TTC549 (cell line): ENCODE measurements around the gene METTL26.

ENCODE experiments used
- FAIRE-seq: peaks from 2 replicates; lab custom pipeline; 2012; peaks lifted over from hg19 to GRCh38; lab: Jason Lieb, UNC

Gene METTL26

DNA sequence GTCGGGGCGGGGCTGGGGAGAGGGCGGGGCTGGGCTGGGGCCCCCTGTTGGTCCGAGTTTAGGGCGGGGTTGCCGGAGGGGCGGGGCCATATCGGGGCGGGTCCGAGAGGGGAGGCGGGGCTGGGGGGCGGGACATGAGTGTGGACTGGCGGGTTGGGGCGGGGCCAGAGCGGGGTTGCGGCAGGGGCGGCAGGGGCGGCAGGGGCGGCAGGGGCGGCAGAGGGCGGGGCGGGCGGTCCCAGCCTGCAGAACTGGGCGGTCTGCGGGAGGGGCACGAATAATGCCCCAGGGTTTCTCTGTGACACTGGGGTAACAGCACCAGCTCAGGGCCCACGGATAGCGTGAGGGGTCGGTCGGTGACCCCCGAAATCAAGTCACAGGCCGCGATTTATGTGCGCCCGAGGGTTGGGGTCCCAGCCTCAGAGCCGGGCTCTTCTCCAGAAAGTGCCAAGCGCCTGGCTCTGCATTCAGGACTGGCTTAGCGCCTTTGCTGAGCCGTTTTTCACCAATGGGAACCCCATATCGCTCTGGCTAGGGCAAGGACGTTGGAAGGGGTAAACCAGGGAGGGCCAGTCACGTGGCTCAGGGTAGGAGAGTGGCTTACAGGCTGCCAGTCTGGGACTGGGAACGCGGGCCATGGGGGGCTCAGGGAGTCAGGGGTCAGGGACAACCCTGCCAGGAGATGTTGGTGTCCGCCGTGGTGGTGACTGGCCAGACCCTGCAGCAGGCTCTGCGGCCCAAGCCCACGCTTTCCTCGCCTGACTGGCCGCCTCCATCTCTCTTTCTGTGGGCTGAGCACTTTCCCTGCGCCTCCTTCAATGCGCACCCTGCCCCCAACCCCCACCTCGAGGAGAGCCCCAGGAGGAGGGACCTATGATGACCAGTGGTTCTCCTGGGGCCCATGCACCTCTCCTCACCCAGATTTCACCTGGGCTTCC lies 1.2 kb upstream of the METTL26 start:
- no peak for FAIRE-seq

DNA sequence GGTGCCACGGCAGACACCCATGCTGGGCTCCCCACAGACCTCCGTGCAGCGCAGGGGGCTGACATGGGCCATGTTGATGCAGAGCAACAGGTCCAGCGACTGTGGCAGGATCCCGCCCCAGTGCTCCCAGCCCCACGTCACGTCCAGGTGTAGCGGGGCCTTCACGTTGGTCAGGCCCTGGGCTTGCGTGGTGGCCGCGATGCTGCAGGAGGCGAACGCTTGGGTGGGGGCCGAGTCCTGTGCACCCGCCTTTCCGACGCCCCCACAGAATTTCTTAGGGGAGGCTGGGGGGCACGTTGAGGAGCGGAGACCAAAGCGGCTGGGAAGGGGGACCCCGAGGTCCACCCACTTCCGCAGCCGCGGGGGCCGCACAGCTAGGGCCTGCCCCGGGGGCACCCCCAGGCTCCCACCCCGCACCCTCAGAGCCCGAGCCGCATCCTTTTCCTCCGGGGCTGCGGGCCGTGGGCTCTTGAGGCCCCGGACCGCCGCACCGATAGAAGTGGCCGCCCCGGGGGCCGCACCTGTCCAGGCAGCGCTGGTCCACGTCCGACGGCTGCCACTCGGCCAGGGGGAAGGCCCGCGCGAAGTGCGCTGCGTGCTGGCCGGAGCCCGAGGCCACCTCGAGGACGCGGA lies 416 bp downstream of the METTL26 start:
- no peak for FAIRE-seq

DNA sequence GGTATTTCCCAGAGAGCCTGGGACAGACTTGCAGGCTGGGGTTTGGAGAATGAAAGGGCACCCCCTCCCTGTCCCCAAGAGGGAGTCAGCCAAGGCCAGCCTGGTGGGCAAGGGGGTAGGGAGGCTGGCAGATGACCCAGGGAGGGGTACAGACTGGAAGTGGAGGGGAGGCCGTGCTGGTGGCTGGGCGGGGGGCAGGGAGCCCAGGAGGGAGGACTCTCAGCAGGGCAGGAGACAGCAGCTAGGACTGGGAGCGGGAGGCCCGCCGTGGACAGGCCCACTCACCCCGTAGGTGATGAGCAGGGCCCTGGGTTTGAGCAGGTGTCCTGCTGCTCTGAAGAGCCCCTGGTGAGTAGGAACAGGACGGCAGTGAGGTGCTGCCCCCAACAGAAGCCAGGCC lies 1.1 kb downstream of the METTL26 start:
- FAIRE-seq: no peak

DNA sequence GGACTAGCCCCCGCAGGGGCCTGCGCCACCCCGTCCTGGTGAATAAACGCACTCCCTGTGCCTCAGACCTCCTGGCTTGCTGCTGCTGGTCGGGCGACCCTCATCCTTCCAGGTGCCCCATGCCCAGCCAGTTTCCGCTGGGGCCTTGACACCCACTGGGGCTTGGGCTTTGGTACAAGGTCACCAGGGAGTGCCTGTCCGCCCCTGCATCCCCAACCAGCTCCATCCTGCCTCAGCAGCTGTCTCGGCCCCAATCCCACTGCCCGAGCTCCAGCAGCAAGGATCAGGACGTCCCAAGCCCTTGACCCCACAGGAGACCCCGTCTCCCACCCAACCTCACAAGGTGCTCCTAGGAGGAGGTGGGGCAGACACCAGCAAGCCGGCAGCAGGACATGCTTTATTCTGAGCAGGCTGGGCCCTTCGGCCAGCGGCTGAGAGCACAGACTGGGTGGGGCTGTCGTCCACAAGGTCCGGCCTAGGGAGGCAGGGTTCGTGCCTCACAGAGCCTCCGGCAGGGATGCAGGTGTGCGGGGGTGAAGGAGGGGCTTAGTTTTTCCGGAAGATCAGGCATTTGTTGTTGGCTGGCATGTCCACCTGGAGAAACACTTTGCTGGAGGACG lies 1.9 kb downstream of the METTL26 start:
- FAIRE-seq: no peak

DNA sequence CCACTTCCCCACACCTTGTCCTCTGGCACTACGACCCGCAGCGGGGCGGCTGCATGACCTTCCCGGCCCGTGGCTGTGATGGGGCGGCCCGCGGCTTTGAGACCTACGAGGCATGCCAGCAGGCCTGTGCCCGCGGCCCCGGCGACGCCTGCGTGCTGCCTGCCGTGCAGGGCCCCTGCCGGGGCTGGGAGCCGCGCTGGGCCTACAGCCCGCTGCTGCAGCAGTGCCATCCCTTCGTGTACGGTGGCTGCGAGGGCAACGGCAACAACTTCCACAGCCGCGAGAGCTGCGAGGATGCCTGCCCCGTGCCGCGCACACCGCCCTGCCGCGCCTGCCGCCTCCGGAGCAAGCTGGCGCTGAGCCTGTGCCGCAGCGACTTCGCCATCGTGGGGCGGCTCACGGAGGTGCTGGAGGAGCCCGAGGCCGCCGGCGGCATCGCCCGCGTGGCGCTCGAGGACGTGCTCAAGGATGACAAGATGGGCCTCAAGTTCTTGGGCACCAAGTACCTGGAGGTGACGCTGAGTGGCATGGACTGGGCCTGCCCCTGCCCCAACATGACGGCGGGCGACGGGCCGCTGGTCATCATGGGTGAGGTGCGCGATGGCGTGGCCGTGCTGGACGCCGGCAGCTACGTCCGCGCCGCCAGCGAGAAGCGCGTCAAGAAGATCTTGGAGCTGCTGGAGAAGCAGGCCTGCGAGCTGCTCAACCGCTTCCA lies 2.6 kb downstream of the METTL26 start:
- no peak for FAIRE-seq

DNA sequence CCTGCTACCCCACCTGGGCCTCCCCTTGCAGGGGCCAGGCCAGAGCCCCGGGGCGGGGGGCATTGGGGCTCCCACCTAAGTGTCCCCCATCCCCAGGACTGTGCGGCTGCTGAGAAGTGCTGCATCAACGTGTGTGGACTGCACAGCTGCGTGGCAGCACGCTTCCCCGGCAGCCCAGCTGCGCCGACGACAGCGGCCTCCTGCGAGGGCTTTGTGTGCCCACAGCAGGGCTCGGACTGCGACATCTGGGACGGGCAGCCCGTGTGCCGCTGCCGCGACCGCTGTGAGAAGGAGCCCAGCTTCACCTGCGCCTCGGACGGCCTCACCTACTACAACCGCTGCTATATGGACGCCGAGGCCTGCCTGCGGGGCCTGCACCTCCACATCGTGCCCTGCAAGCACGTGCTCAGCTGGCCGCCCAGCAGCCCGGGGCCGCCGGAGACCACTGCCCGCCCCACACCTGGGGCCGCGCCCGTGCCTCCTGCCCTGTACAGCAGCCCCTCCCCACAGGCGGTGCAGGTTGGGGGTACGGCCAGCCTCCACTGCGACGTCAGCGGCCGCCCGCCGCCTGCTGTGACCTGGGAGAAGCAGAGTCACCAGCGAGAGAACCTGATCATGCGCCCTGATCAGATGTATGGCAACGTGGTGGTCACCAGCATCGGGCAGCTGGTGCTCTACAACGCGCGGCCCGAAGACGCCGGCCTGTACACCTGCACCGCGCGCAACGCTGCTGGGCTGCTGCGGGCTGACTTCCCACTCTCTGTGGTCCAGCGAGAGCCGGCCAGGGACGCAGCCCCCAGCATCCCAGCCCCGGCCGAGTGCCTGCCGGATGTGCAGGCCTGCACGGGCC lies 3.4 kb downstream of the METTL26 start:
- no peak for FAIRE-seq

DNA sequence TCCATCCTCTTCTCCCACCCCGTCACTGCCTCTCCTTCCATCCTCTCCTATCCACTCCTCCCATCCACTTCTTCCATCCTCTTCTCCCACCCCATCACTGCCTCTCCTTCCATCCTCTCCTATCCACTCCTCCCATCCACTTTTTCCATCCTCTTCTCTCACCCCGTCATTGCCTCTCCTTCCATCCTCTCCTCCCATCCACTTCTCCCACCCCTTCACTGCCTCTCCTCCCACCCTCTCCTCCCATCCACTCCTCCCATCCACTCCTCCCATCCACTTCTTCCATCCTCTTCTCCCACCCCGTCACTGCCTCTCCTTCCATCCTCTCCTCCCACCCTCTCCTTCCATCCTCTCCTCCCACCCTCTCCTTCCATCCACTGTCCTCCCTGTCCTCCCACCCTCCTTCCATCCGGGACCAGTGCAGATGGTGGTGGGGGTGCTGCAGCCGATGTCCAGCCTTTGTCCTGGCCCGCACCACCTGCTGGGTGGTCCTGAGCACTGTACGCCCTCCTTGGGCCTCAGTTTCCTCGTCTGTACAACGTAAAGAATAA lies 4.2 kb downstream of the METTL26 start:
- FAIRE-seq: no peak

DNA sequence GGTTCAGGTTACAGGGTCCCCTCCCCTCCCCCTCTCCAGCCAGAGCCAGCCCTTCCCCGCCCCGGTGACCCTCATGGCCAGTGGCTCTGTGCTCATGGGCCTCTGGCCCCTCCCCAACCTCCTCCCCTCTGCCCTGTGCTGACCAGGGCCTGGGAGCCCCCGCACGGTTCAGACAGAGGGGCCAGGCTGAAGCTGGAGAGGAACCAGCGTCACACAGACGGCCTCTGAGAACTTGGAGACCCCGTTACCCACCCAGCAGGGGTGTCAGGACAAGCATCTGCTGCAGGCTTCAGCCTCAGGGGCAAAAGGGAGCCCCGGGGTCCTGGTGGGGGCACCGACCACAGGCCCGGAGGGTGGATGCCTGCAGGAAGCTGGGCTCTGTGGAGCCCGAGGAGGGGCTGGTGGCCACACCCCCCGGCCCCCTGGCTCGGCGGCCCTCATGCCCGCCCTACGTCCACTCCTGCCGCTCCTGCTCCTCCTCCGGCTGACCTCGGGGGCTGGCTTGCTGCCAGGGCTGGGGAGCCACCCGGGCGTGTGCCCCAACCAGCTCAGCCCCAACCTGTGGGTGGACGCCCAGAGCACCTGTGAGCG lies 5.2 kb downstream of the METTL26 start, which contains the start of gene WFIKKN1:
Gene WFIKKN1, plus strand, starts transcription at position 171 of the 591 bp plus-strand sequence. Its CDS starts 269 bp downstream, at position 440.
- no peak for FAIRE-seq

DNA sequence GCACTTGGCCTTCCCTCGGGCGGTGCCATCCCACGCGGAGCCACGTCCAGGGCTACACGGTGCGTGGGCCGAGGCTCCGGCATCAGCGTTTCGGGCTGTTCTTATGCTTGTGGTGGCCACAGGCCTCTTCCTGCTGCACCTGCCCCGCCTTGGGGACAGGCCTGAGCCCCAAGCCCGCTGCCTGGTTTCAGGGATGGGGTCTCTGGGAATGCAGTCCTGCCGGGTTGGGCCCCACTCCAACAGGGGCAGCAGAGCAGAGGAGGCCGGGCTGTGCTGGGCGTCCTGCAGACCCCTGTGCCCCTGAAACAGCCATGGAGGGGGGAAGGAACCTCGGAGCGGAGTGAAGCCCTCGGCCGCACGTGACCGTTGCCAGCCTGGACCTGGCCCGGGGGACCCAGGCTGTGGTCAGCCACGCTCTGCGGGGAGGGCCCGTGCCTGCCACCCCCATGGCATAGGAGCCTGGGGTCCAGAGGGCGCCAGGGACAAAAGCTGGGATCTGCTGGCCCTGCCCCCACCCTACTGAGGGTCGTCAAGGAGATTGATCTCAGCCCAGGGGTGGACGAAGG lies 5.8 kb downstream of the METTL26 start:
- FAIRE-seq: no peak

DNA sequence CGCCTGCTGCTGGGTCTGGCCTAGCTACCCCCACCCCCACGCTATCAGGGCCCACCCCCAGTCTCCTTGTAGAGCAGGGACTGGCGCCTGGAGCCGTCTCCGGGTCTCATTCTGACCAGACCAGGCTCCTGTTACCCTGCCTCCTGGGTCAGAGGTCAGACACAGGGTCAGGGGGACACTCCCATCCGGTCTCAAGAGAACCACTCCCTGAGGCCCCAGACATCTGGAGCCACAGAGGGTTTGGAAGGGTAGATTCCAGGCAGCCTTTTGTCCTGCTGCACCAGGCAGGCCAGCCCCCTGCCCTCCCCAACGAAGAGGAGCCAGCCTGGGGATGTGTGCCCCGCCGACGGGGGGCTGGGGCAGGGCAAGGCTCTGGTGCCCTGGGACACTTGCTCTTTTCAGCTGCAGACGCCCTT lies 6.3 kb downstream of the METTL26 start:
- no peak for FAIRE-seq

DNA sequence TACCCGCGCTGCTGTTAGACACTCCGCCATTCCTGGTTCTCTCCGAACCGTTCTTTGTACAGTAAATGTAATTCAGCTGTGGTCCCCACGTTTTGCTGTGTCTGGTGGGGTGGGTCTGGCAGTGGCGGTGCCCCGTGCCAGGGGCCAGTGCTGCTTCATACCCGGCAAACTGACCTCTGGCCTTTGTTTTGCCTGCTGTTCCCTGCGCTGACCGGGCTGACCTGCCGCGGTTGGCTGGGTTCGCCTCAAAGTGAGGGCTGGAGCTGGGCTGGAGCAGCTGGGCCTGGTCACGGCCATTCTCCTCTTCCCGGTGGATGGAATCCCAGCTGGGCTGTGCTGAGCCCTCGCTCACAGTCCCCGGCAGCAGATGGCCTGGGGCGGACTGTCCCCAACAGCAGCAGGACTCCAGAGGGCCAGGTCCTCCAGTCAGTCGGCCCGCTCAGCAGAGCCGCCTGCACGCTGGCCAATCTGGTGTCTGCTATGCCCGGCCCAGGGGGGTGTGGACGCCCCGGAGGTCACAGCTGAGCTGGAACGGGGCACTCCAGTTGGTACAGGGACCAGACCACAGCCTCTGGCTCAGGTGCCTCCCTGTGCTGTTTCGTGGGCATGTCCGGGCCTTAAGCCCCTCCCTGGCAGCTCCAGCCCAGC lies 6.8 kb downstream of the METTL26 start:
- no peak for FAIRE-seq

DNA sequence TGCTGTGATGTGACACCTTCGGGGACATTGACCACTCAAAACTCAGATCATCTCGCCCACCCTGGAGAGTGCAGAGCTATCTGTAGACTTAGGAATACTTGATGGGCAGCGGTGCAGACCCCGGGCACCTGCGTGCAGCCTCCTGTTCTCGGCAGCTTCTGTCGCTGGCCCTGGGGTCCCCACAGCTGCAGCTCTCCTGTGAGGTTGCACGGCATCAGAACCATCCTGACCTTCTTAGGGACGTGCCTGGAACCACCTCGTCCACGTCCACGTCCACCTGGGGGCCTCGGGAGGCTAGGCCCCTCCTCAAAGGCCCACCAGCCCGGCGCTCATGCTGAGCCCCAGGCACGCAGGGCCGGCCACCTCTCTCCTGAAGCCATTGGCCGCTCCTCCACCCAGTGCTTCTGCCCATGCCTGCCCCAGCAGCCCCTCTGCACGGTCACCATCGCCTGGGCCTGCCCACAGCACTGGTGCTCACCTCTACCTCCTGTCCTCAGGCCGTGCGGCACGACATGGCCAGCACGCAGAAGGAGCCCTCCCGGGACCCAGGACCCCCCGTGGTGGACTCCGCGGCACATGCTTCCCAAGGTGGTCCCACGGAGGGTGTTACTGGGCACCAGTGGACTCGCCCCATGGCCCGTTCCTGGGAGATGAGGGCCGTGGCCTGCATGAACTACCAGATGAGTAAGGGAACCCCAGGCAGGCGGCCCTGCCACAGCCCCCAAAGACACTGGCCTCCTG lies 7.6 kb downstream of the METTL26 start:
- FAIRE-seq: no peak

DNA sequence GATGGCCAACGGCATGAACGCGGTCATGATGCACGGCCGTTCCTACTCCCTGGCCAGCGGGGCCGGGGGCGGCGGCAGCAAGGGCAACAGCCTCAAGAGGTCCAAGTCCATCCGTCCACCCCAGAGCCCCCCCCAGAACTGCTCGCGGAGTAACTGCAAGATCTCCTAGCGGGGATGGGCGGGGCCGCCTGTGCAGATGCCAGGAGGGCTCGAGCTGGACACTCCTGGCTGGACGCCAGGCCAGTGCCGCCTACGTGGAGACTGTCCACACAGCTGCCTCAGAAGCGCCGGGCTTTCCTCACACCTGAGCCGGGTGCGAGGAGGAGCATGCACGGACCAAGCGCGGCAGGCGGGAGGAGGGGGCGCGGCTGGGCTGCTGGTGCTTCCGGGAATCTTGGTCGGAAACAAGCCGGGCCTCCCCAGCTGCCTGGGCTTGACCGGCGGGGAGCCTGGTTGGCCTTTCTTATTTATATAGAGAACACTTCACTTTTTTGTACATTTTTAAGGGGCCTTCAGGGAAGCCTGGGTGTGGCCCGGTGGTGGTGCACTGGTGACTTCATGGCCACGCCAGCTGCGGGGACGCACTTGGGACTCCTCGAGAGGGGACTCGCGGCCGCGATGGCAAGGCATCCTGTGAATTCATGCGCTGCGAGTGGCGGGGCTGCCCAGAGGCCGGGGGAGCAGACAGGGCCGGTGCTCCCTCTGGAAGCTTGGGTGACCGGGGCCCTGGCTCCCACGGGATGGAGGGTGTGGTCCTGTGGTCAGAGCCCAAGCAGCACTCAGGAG lies 8.5 kb downstream of the METTL26 start:
- no peak for FAIRE-seq

DNA sequence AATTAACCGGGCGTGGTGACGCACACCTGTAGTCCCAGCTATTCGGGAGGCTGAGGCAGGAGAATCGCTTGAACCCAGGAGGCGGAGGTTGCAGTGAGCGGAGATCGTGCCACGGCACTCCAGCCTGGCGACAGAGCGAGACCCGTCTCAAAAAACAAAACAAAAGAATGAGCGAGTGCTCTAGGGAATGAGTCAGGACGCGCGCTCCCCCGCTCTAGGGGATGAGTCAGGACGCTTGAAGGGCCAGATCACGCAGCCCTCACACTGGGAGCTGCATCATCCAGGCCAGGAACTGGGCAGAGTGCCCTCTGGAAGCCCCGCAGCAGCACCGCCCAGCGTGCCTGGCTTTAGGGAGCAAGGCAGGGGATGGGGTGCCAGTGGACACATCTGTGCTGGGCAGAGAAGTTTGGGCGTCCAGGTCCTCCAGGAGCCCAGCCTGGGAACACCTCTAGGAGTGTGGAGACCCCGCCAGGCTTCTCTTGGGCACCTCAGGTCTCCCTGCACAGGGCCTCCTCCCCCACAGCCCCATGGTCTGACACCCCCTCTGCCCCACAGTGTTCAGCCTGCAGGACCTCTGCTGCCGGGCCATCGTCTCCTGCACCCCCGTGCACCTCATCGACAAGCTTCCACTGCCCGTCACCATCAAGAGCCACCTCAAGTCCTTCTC lies 9.2 kb downstream of the METTL26 start:
- no peak for FAIRE-seq

DNA sequence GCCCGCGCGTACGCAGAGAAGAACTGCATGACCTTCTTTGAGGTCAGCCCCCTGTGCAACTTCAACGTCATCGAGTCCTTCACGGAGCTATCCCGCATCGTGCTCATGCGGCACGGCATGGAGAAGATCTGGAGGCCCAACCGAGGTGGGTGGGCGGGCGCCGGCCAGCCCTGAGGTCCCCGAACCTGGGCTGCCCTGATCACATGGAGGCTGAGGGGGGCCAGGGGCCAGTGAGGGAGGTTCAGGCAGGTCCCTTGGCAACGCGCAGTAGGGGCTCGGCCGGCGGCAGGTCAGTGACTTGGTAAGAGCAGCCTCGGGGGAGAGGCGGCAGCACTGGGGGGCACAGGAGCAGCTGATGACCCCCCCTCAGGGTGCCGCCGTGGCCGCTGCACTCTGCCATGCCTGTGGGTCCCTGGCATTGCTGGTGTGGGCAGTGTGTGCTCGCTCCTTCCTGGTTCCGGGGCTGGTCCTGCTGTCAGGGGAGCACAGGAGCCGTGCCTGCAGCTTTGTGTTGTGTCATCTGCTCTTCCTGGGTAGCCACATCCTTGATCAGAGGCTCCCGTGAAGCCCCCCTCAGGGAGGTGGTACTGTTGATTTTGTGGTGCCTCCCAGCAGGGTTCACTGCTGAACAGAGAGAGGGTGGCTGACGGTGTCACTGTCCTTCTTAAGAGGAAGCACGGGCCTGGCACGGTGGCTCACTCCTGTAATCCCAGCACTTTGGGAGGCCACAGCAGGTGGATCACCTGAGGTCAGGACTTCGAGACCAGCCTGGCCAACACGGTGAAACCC lies 9.9 kb downstream of the METTL26 start:
- FAIRE-seq: no peak

DNA sequence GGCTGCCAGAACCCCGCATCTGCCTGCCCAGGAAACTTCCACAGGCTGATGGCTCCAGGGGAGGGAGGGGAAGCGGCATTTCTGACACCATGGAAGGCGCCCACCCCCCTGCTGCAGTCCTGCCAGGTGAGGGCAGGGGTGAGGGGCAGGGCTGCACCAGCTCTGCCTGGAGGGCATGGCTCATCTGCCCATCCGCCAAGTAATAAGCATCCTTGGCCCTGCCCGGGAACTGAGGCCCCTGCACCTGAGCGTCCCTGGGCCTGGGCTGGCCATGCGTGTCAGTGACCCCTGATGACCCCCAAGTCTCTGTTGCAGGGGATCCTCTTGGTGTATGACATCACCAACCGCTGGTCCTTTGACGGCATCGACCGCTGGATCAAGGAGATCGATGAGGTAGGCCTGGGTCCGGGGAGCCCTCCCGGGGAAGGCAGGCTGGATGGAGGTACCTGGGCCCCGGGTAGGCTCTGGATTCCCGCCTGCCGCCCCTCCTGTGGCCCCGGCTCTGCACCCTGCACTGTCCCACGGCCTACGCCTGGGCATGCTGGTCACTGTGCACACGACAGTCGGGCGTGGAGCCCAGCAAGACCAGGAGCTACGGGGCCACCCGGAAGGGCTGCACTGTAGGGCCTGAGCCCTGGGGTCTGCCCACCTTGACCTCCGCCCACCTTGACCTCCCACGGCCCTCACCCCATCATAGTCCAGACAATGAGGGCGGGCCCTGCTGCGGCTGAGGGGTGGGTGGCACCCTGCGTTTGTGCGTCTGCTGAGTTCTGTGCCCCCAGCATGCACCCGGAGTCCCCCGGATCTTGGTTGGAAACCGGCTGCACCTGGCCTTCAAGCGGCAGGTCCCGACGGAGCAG lies 10.8 kb downstream of the METTL26 start:
- no peak for FAIRE-seq
